NK-92 (cell line): ENCODE measurements around the gene GRAMD4.
"Not testable (repeated sequence)": the region's sequence is repeated elsewhere in the genome, so short reads cannot be mapped to it uniquely, and the experiment has no call there.

Experiments used
- DNase-seq: peaks from one replicate; lab custom pipeline; 2025; ENCODE audit not compliant: unreplicated experiment; lab: John Stamatoyannopoulos, UW

Gene GRAMD4

GRCh38 chr22:46617986-46618647 lies 2.1 kb upstream of the GRAMD4 start:
- no peak for DNase-seq

- no peak for DNase-seq
These were observed 1.5 kb upstream of the GRAMD4 start for GRCh38 chr22:46618667-46619066.

GRCh38 chr22:46619240-46619829 lies 851 bp upstream of the GRAMD4 start:
- no peak for DNase-seq

GRCh38 chr22:46620588-46621242 lies 529 bp downstream of the GRAMD4 start:
- DNase-seq = no peak

DNA sequence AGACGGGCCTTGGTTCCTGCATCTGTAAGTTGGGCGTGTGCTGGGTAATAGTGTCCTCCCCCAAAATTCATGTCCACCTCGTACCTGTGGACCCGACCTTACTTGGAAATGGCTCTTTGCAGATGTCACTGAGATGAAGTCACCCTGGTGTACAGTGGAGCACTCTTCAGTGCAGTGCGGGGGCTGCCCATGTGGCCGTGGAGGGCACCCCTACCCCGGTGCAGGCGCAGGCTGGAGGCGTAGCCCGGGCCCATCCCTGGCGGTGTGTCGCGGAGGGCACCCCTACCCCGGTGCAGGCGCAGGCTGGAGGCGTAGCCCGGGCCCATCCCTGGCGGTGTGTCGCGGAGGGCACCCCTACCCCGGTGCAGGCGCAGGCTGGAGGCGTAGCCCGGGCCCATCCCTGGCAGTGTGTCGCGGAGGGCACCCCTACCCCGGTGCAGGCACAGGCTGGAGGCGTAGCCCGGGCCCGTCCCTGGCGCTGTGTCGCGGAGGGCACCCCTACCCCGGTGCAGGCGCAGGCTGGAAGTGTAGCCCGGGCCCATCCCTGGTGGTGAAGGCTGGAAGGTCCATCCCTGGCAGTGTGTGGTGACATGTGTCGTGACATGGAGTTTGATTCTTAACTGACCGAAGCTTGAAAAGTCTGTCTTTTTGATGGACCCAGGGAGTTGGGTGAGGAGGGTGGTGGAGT lies 1.2 kb downstream of the GRAMD4 start:
- DNase-seq = not testable (repeated sequence)

DNA sequence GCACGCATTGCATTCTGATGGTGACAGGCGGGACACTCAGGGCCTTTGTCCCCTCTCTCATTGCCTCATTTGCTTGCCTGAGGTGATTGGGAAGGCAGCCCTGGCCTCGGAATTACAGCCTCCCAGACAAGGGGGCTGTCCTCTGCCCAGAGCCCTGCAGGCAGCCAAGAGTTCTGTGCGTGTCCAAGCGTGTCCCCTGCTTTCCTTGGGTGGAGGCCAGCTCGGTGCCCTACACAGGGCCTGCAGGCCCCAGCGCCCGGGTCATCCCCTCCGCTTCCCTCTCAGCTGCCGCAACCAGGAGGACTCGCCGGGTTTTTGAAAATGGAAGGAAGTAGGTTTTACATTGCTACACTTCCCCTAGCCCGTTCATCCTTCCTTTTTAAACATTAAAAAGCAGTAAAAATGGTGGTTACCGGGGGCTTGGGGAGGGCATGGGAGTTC lies 1.9 kb downstream of the GRAMD4 start:
- DNase-seq = no peak

GRCh38 chr22:46625113-46625842 lies 5.1 kb downstream of the GRAMD4 start:
- no peak for DNase-seq

GRCh38 chr22:46625843-46626349 lies 5.7 kb downstream of the GRAMD4 start:
- DNase-seq = no peak

GRCh38 chr22:46626356-46626755 lies 6.2 kb downstream of the GRAMD4 start:
- no peak for DNase-seq

- DNase-seq = no peak
These were observed 7.0 kb downstream of the GRAMD4 start for GRCh38 chr22:46626911-46627805.

- DNase-seq = no peak
These were observed 7.8 kb downstream of the GRAMD4 start for GRCh38 chr22:46627806-46628482.

DNA sequence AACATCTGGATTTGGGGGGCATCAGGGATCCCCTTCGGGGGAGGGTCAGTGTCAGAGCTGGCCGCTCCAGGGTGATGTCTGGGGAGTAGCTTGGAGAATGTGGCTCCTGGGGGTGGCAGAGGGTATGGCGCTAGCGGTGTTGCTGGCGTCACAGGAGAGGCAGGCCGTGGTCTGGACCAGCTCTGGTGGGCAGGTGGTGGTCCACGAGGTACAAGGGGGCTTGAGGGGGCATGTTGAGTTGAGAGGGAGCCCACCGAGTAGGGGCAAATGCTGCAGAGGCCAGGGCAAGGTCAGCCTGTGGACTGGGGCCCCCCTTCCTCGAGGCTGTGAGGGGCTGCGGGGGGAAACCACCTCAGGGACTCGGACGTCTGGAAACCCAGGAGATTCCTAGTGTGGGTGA lies 8.6 kb downstream of the GRAMD4 start:
- no peak for DNase-seq

DNA sequence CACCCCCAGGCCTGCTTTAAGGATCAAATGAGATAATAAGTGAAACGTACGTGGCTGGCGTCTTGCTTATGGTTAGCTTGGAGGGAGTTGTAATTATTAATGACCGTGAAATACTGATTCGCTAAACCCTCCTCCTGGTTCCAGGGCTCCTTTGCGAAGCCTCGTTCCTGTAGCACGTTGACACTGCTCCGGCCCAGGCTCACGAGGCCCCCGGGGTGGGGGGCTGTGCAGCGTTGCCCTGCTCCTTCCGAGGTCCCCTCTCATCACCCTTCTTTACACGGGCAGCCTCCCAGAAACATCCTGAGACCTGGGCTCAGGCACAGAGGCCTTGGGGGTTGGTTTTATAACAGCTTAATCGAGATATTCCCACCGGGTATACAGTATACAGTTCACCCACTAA lies 9.1 kb downstream of the GRAMD4 start:
- no peak for DNase-seq

- DNase-seq = no peak
These were observed 10.9 kb downstream of the GRAMD4 start for GRCh38 chr22:46631113-46631512.

GRCh38 chr22:46632646-46633249 lies 12.6 kb downstream of the GRAMD4 start:
- no peak for DNase-seq

DNA sequence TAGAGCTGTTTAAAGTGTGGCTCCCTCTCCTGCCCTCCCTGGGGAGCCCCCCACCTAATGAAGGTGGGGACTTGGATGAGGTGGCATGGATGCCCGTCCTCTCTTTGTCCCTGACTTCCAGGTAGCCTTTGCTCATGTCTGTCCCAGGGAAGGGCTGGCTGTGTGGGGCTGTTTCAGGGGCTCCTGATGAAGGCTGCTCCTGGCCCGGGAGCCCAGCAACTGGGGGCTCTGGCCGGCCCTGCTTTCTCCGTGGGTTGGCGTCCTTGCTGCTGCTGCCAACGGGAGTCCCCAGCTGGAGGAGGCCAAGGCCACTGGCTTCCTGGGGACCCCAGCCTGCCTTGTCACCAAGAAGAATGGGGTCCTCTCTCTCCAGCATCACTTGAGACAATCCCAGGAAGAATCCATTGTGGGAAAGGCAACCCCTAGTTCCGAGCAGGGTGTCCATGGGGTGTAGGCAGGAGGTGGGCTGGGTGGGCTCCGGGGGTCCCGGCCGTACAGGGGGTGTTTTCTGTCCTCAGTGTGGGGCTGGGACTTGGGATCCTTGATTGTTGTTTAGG lies 13.2 kb downstream of the GRAMD4 start:
- no peak for DNase-seq

DNA sequence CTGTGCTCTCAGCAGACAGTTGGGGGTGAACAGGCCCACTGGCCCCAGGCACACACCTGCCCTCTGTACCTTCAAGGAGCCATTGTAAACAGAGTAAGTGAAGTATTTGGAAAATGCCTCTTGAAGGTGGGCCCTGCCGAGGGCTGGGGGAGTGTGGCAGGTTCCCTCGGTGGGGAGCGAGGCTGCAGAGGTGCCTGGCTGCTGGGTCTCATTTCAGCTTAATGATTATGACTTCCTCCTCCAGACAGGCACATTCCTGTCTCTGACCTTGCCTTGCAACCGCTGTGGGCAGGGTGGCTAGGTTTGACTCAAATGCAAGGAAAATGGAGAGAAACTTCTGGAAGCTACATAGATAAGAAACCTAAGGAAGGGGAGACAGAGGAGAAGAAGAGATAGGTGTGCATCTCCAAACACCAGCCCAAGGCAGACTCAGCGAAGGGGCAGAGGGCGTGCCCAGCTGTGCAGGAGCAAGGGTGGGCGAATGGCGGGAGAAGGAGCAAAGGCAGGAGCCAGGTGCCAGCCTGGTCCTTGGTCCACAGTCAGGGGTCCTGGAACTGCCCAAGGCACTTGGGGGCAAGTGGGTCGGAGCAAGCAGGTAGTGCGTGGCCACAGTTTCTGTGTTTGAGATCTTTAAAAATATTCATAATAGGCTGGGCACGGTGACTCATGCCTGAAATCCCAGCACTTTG lies 14.0 kb downstream of the GRAMD4 start:
- DNase-seq = no peak
